GM12892 (cell line): ENCODE results near the gene DDX49.

ENCODE experiments used
- DNase-seq: peaks from one replicate; pipeline ENCODE4 v3.0.0; 2011; ENCODE audit not compliant: insufficient read length
- FAIRE-seq: peaks from 2 replicates; lab custom pipeline; 2011; peaks lifted over from hg19 to GRCh38; lab: Jason Lieb, UNC
- POLR2A ChIP-seq: IDR thresholded peaks from 2 replicates; pipeline ENCODE4 v1.6.1; 2011; ENCODE audit warnings: low read depth, low read length, control low read depth
- POLR2AphosphoS5 ChIP-seq: IDR thresholded peaks from 2 replicates; pipeline ENCODE4 v1.6.1; 2011; ENCODE audit warnings: low read depth, low read length, control low read depth
- TAF1 ChIP-seq: IDR thresholded peaks from 2 replicates; pipeline ENCODE4 v1.6.1; 2011; ENCODE audit warnings: low read depth, mild to moderate bottlenecking, control low read depth, low read length, borderline replicate concordance

Gene DDX49

GRCh38 chr19:18975869-18976268, 56.4 kb downstream of the DDX49 start:
- no peak for TF ChIP-seq TAF1
- TF ChIP-seq POLR2A = no peak
- no peak for TF ChIP-seq POLR2AphosphoS5
- no peak for DNase-seq
- FAIRE-seq = no peak
